K562 (cell line): ENCODE measurements around the gene TNIK. TPM values are rescaled to one million over a fixed set of nuclear protein-coding genes. Genes with fewer than 3 reads are reported as not detected.

ENCODE experiments used
- ATAC-seq: fragments of 200-7000 bp; cut with Tn5 transposase; 3 replicates; pipeline ENCODE4 v1.9.1; 2020; ENCODE audit warnings: moderate library complexity
- BruUV-seq: library from RNA; stranded (reverse); fragments of 400-500 nt; replicated peaks from 2 replicates; lab custom pipeline; 2021; lab: Mats Ljungman, UMichigan
- CTCF ChIA-PET: fragments of 300-600 bp; formaldehyde crosslinking; extraction: SDS; loops from one replicate; lab custom pipeline; 2021; ENCODE audit warnings: low intra/inter-chr PET ratio; lab: Yijun Ruan, JAX
- POLR2A ChIA-PET: fragments of 300-600, 350-650 bp; sonication (Branson Sonifier 250); formaldehyde crosslinking; extraction: SDS; loops from one replicate; lab custom pipeline; 2021; ENCODE audit warnings: antibody characterized with exemption, inconsistent platforms; lab: Yijun Ruan, JAX
- DNase-seq, 4 experiments: peaks; one replicate each; pipeline versions ENCODE4 v3.0.0 to v3.0.0-alpha.2; 2011 to 2018; ENCODE audit warnings: low spot score in 3 of 4, mixed read lengths in 3 of 4; ENCODE audit errors: extremely low read depth in 1 of 4
- FAIRE-seq: peaks from 2 replicates; lab custom pipeline; 2011; peaks lifted over from hg19 to GRCh38; lab: Jason Lieb, UNC
- H2AFZ ChIP-seq: 2 replicates; pipeline ENCODE4 v1.6.0; 2011; ENCODE audit warnings: low read depth, low read length, control low read depth, inconsistent platforms
- H3K27ac ChIP-seq: fragments of 200-600 bp; 3 replicates; pipeline ENCODE4 v1.8.0; 2011; ENCODE audit warnings: low read depth, mild to moderate bottlenecking, control low read depth, inconsistent platforms, low read length, moderate library complexity, mixed read lengths; ENCODE audit errors: extremely low read depth
- H3K27me3 ChIP-seq, 2 experiments: fragments of 300-600 bp in 1 of 2; 2 replicates in 1 of 2; 3 replicates in 1 of 2; pipeline versions ENCODE4 v1.6.0 to v1.8.0; 2011; ENCODE audit warnings: inconsistent platforms in 2 of 2, low read length in 2 of 2, mild to moderate bottlenecking in 1 of 2, mixed read lengths in 1 of 2, moderate library complexity in 1 of 2; ENCODE audit not compliant: control insufficient read depth in 2 of 2, insufficient read depth in 2 of 2
- H3K36me3 ChIP-seq: fragments of 300-600 bp; 3 replicates; pipeline ENCODE4 v1.8.0; 2011; ENCODE audit warnings: mild to moderate bottlenecking, low read length, inconsistent platforms; ENCODE audit not compliant: control insufficient read depth, insufficient read depth
- H3K4me1 ChIP-seq, 2 experiments: fragments of 200-600 bp in 1 of 2; replicated peaks in 1 of 2; 2 replicates in 1 of 2; 3 replicates in 1 of 2; pipeline versions ENCODE4 v1.5.1 to v1.8.0; 2011; ENCODE audit warnings: inconsistent platforms in 2 of 2, low read length in 2 of 2, mild to moderate bottlenecking in 1 of 2, mixed read lengths in 1 of 2, moderate library complexity in 1 of 2; ENCODE audit not compliant: control insufficient read depth in 2 of 2, insufficient read depth in 2 of 2
- H3K4me2 ChIP-seq: 2 replicates; pipeline ENCODE4 v1.6.1; 2011; ENCODE audit warnings: low read length, control low read depth, inconsistent platforms, mixed read lengths; ENCODE audit not compliant: insufficient read depth
- H3K4me3 ChIP-seq: fragments of 200-600 bp; sonication (generic), shearing (Covaris generic); 2 replicates; pipeline ENCODE4 v1.5.1; 2016; ENCODE audit warnings: control low read depth, inconsistent platforms
- H3K79me2 ChIP-seq: fragments of 200-600 bp; 3 replicates; pipeline ENCODE4 v1.8.0; 2011; ENCODE audit warnings: low read length, inconsistent platforms; ENCODE audit not compliant: control insufficient read depth, insufficient read depth
- H3K9ac ChIP-seq, 2 experiments: 2 replicates each; pipeline versions ENCODE4 v1.6.0 to v1.6.1; 2011; ENCODE audit warnings: low read depth in 2 of 2, low read length in 2 of 2, control low read depth in 1 of 2, inconsistent platforms in 1 of 2, mild to moderate bottlenecking in 1 of 2, mixed read lengths in 1 of 2; ENCODE audit not compliant: insufficient read depth in 1 of 2
- H3K9me1 ChIP-seq: one replicate; pipeline ENCODE4 v1.6.0; 2011; ENCODE audit warnings: inconsistent platforms, mild to moderate bottlenecking, low read length, moderate library complexity; ENCODE audit not compliant: control insufficient read depth, insufficient read depth
- H3K9me3 ChIP-seq: replicated peaks from 2 replicates; pipeline ENCODE4 v1.5.1; 2011; ENCODE audit warnings: low read depth, low read length, inconsistent platforms; ENCODE audit not compliant: control insufficient read depth, insufficient read depth
- H4K20me1 ChIP-seq: replicated peaks from 2 replicates; pipeline ENCODE4 v1.6.1; 2011; ENCODE audit warnings: low read length, inconsistent platforms, mixed read lengths; ENCODE audit not compliant: control insufficient read depth, insufficient read depth
- ILF3 ChIP-seq: fragments of 450-650 bp; IDR thresholded peaks from 2 replicates; pipeline ENCODE4 v1.6.1; 2018; ENCODE audit warnings: antibody characterized with exemption, mild to moderate bottlenecking, moderate library complexity, borderline replicate concordance
- SMC3 ChIP-seq: conservative IDR thresholded peaks from 2 replicates; pipeline ENCODE4 v1.6.1; 2011; ENCODE audit warnings: low read depth, low read length, improper control_type of control experiment; ENCODE audit not compliant: insufficient read depth
- WGBS: fragments of 100-300 bp; shearing (Covaris generic); methylation state at CpG from one replicate; pipeline ENCODE4 v1.1.6; 2016; ENCODE audit warnings: low coverage, mixed read lengths; ENCODE audit not compliant: insufficient coverage; ENCODE audit errors: missing lambda C conversion rate; 5-methylcytosine and 5-hydroxymethylcytosine counted together
- in situ Hi-C: fragments of 300-500 bp; cut with MboI; formaldehyde crosslinking; loops from 4 replicates; pipeline ENCODE4 v1.15.0; 2018; ENCODE audit warnings: inconsistent platforms, mixed read lengths
- intact Hi-C: fragments of 100-400 bp; cut with micrococcal nuclease; formaldehyde crosslinking; loops from 2 replicates; pipeline ENCODE4 v1.14.2; 2022
- polyA plus RNA-seq, 8 experiments: library from polyadenylated mRNA; depleted of rRNA in 4 of 8; stranded (reverse) in 5 of 8; unstranded in 3 of 8; fragments of >200 nt; fragmentation: Nextera tagmentation in 2 of 8; fragmentation: Illumina TruSeq in 1 of 8; extraction: Ambion mirVana in 2 of 8; extraction: Trizol in 1 of 8; gene quantifications; 2 replicates each; pipeline versions ENCODE4 v1.2.1 to v1.2.3, GENCODE V29; 2011 to 2014; ENCODE audit warnings: inconsistent platforms in 1 of 8, missing spikeins in 1 of 8
- total RNA-seq, 7 experiments: library from RNA; depleted of rRNA in 6 of 7; stranded (reverse); fragments of >200 nt in 6 of 7; fragmentation: Illumina TruSeq in 2 of 7; extraction: Trizol in 2 of 7; gene quantifications; 2 replicates each; pipeline versions ENCODE4 v1.2.1 to v1.2.3, GENCODE V29; 2011 to 2021; ENCODE audit warnings: low replicate concordance in 1 of 7
- TF ChIP-seq, protein P1 (sequence below): fragments of 250-450 bp; sonication (Bioruptor Pico); IDR thresholded peaks from 2 replicates; pipeline ENCODE4 v1.5.0; 2020; ENCODE audit warnings: mild to moderate bottlenecking

Gene TNIK
- total and polyA plus RNA-seq, 9 of the 15 experiments (the other 6 are each of a cell fraction or from before 2014, with no cell fraction given) = 6.6 to 39.0 (median 24.7) TPM

GRCh38 chr3:171385086-171385485 is 75.1 kb downstream of the TNIK start:
- Histone ChIP-seq H3K4me2 (no peak overlapping the region), H3K79me2 (peaks cover 27% of the 10 kb centered on the region), H3K9ac (no peak overlapping the region), H3K9me3 (no peaks in the 10 kb centered on the region), H3K27me3 (no peaks in the 10 kb centered on the region), H3K27ac (no peak overlapping the region), H3K36me3 (no peaks in the 10 kb centered on the region; the same call in 2 of the 3 replicates), H3K4me1 (no peaks in the 10 kb centered on the region; a peak in 1 of 5 replicates), H4K20me1 (peaks cover 9% of the 10 kb centered on the region), H2AFZ (no peak overlapping the region), H3K9me1 (no peaks in the 10 kb centered on the region), H3K4me3 (no peak overlapping the region)
- BruUV-seq = no TSS peak
- 71% methylated on average over 5 of the region's 5 CpGs for whole genome bisulfite sequencing
- no peak for ATAC-seq
- in situ Hi-C loops (no loop called here), intact Hi-C loops (no loop called here)
- DNase-seq = no peak
- POLR2A ChIA-PET = interaction anchor here (1.4 kb wide), 1 partner anchor 10 kb away, joined by 4 read pairs; no protein-coding TSS in a partner anchor
- CTCF ChIA-PET = no interaction called here
- no peak for TF ChIP-seq ILF3
- no peak for TF ChIP-seq SMC3
- TF ChIP-seq, protein P1, sequence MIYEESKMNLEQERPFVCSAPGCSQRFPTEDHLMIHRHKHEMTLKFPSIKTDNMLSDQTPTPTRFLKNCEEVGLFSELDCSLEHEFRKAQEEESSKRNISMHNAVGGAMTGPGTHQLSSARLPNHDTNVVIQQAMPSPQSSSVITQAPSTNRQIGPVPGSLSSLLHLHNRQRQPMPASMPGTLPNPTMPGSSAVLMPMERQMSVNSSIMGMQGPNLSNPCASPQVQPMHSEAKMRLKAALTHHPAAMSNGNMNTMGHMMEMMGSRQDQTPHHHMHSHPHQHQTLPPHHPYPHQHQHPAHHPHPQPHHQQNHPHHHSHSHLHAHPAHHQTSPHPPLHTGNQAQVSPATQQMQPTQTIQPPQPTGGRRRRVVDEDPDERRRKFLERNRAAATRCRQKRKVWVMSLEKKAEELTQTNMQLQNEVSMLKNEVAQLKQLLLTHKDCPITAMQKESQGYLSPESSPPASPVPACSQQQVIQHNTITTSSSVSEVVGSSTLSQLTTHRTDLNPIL = no peak
- FAIRE-seq = peak; percentile 52
